Small intestine (tissue), 7 donors: ENCODE measurements around the gene GABRG3. TPM values are rescaled to one million over a fixed set of nuclear protein-coding genes. Genes with fewer than 3 reads are reported as not detected.

Experiments
- DNase-seq, 2 donors: peaks; one replicate each; pipeline versions ENCODE4 v3.0.0 to v3.0.0-alpha.2; 2013
- FAIRE-seq: peaks from 2 replicates; lab custom pipeline; 2012; peaks lifted over from hg19 to GRCh38; lab: Jason Lieb, UNC
- H3K27ac ChIP-seq, 3 donors: one replicate each; pipeline ENCODE4 v1.5.1; 2013; ENCODE audit warnings: low read length in 2 of 3, mild to moderate bottlenecking in 2 of 3, control low read depth in 1 of 3, inconsistent platforms in 1 of 3, low read depth in 1 of 3, moderate library complexity in 1 of 3
- H3K27me3 ChIP-seq, 3 donors: one replicate each; pipeline ENCODE4 v1.6.1; 2013; ENCODE audit warnings: low read length in 3 of 3, inconsistent platforms in 1 of 3; ENCODE audit not compliant: control insufficient read depth in 3 of 3, insufficient read depth in 3 of 3
- H3K36me3 ChIP-seq, 3 donors: one replicate each; pipeline ENCODE4 v1.6.1; 2013; ENCODE audit warnings: low read length in 3 of 3, inconsistent platforms in 1 of 3, low read depth in 1 of 3, mild to moderate bottlenecking in 1 of 3, moderate library complexity in 1 of 3; ENCODE audit not compliant: control insufficient read depth in 3 of 3, insufficient read depth in 2 of 3
- H3K4me1 ChIP-seq, 3 donors: one replicate each; pipeline ENCODE4 v1.6.1; 2013; ENCODE audit warnings: low read length in 2 of 3, inconsistent platforms in 1 of 3, low read depth in 1 of 3, mild to moderate bottlenecking in 1 of 3, moderate library complexity in 1 of 3; ENCODE audit not compliant: control insufficient read depth in 3 of 3, insufficient read depth in 2 of 3
- H3K4me3 ChIP-seq, 3 donors: one replicate each; pipeline ENCODE4 v1.5.1; 2013; ENCODE audit warnings: low read length in 3 of 3, control low read depth in 1 of 3, inconsistent platforms in 1 of 3, low read depth in 1 of 3, mild to moderate bottlenecking in 1 of 3, moderate library complexity in 1 of 3
- H3K9me3 ChIP-seq, 2 donors: one replicate each; pipeline ENCODE4 v1.6.1; 2013; ENCODE audit warnings: low read depth in 1 of 2, low read length in 1 of 2; ENCODE audit not compliant: control insufficient read depth in 2 of 2, insufficient read depth in 1 of 2
- WGBS, 3 donors: extraction: QIAGEN DNeasy Blood & Tissue Kit; methylation state at CpG; one replicate each; pipeline ENCODE4 v1.1.7; 2013; 5-methylcytosine and 5-hydroxymethylcytosine counted together
- polyA plus RNA-seq, 4 donors: library from polyadenylated mRNA; stranded (reverse) in 3 of 4; unstranded in 1 of 4; fragments of 200-250 nt in 3 of 4; fragments of 120-200 nt in 1 of 4; gene quantifications; one replicate each; pipeline versions ENCODE4 v1.2.1 to v1.2.3, GENCODE V29; 2013
- donor health status: healthy with polysubstance abuse.
- donor health status: control.
- donor health status: control.
- donor health status: Bipolar disorder and iron deficiency.
- donor health status: healthy.

The GABRG3 gene
- polyA plus RNA-seq, 4 donors: 0.41 TPM; not detected in 3

- no peak for DNase-seq
- H3K4me3 ChIP-seq: no peak overlapping the region
- 72 to 76% (median 73%) methylated on average over 2 of the region's 2 CpGs for WGBS, 3 donors
- H3K36me3 ChIP-seq: no peaks in the 10 kb centered on the region
- peaks cover 3 to 16% of the 10 kb centered on the region in 2 donors for H3K9me3 ChIP-seq
- FAIRE-seq: no peak
- H3K4me1 ChIP-seq: no peaks in the 10 kb centered on the region
- no peak overlapping the region for H3K27ac ChIP-seq
- H3K27me3 ChIP-seq: no peaks in the 10 kb centered on the region
These were observed 95.5 kb downstream of the GABRG3 start for GRCh38 chr15:27066446-27066845.

- Histone ChIP-seq H3K4me1 (no peaks in the 10 kb centered on the region), H3K4me3 (no peak overlapping the region), H3K36me3 (no peaks in the 10 kb centered on the region), H3K9me3 (peaks cover 3 to 16% of the 10 kb centered on the region in 2 donors), H3K27me3 (no peaks in the 10 kb centered on the region), H3K27ac (no peak overlapping the region)
- WGBS, 3 donors: 49 to 78% (median 75%) methylated on average over 11 to 12 of the region's 12 CpGs
- FAIRE-seq (no peak), DNase-seq (peak in 1 of 2 donors; percentile 14)
These were observed 96.2 kb downstream of the GABRG3 start for GRCh38 chr15:27067175-27067574.

- 64 to 83% (median 76%) methylated on average over 6 of the region's 6 CpGs for WGBS, 3 donors
- H3K27ac ChIP-seq: no peak overlapping the region
- peaks cover 3 to 21% of the 10 kb centered on the region in 2 donors for H3K9me3 ChIP-seq
- no peaks in the 10 kb centered on the region for H3K27me3 ChIP-seq
- FAIRE-seq (no peak), DNase-seq (no peak)
- no peak overlapping the region for H3K4me3 ChIP-seq
- H3K36me3 ChIP-seq: no peaks in the 10 kb centered on the region
- no peaks in the 10 kb centered on the region for H3K4me1 ChIP-seq
These were observed 99.9 kb downstream of the GABRG3 start for GRCh38 chr15:27070841-27071240.

GRCh38 chr15:27074179-27074578 lies 103.2 kb downstream of the GABRG3 start:
- Histone ChIP-seq H3K9me3 (peaks cover 0 to 5% of the 10 kb centered on the region in 2 donors), H3K27ac (no peak overlapping the region), H3K4me3 (no peak overlapping the region), H3K36me3 (no peaks in the 10 kb centered on the region), H3K27me3 (no peaks in the 10 kb centered on the region), H3K4me1 (no peaks in the 10 kb centered on the region)
- 72 to 84% (median 78%) methylated on average over 6 of the region's 6 CpGs for WGBS, 3 donors
- FAIRE-seq: no peak
- DNase-seq: peak in 1 of 2 donors; percentile 21

GRCh38 chr15:27077790-27078189 lies 106.8 kb downstream of the GABRG3 start:
- no peak overlapping the region for H3K4me3 ChIP-seq
- no peaks in the 10 kb centered on the region for H3K36me3 ChIP-seq
- H3K9me3 ChIP-seq: peaks cover 0 to 5% of the 10 kb centered on the region in 2 donors
- no peak overlapping the region for H3K27ac ChIP-seq
- WGBS, 3 donors: 53 to 63% (median 57%) methylated on average over 5 of the region's 5 CpGs
- no peak for DNase-seq
- FAIRE-seq: no peak
- H3K27me3 ChIP-seq: no peaks in the 10 kb centered on the region
- H3K4me1 ChIP-seq: no peaks in the 10 kb centered on the region

- H3K4me3 ChIP-seq: no peak overlapping the region
- DNase-seq (no peak), FAIRE-seq (no peak)
- H3K36me3 ChIP-seq: no peaks in the 10 kb centered on the region
- no peaks in the 10 kb centered on the region for H3K4me1 ChIP-seq
- 69 to 82% (median 72%) methylated on average over 10 of the region's 10 CpGs for WGBS, 3 donors
- no peaks in the 10 kb centered on the region for H3K9me3 ChIP-seq
- no peak overlapping the region for H3K27ac ChIP-seq
- no peaks in the 10 kb centered on the region for H3K27me3 ChIP-seq
These were observed 110.9 kb downstream of the GABRG3 start for GRCh38 chr15:27081676-27082418.

GRCh38 chr15:27082526-27082925 lies 111.5 kb downstream of the GABRG3 start:
- Histone ChIP-seq H3K27ac (no peak overlapping the region), H3K4me1 (no peaks in the 10 kb centered on the region), H3K4me3 (no peak overlapping the region), H3K9me3 (no peaks in the 10 kb centered on the region), H3K27me3 (no peaks in the 10 kb centered on the region), H3K36me3 (no peaks in the 10 kb centered on the region)
- no peak for FAIRE-seq
- 43 to 52% (median 46%) methylated on average over 8 of the region's 8 CpGs for WGBS, 3 donors
- DNase-seq: no peak

GRCh38 chr15:27084844-27085243 lies 113.9 kb downstream of the GABRG3 start:
- no peak for DNase-seq
- Histone ChIP-seq H3K27me3 (no peaks in the 10 kb centered on the region), H3K9me3 (no peaks in the 10 kb centered on the region), H3K4me3 (no peak overlapping the region), H3K36me3 (no peaks in the 10 kb centered on the region), H3K27ac (no peak overlapping the region), H3K4me1 (no peaks in the 10 kb centered on the region)
- WGBS, 3 donors: 71 to 84% (median 71%) methylated on average over 3 of the region's 3 CpGs
- FAIRE-seq: no peak
